ENCODE data around the gene USP40.

Gene USP40

DNA sequence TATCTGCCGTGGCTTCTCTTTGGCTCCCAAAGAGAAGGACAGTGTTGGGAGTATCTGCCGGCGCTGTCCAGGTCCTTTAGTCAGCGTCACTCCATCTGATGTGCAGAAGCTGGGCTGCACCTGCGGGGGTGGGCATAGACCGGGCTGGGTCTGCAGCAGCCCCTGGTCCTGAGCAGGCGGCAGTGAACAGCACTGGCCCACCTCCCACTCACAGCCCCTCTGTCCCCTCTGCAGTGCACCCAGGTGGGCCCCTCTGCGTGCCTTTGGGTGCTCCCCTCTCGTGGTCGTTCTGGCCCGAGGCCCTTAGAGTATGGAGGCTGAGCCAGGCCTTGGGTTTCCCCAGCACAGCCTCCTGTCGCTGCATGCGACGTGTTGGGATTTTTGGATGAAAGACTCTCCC lies 95.7 kb downstream of the USP40 start:
- TF ChIP-seq, protein P1, sequence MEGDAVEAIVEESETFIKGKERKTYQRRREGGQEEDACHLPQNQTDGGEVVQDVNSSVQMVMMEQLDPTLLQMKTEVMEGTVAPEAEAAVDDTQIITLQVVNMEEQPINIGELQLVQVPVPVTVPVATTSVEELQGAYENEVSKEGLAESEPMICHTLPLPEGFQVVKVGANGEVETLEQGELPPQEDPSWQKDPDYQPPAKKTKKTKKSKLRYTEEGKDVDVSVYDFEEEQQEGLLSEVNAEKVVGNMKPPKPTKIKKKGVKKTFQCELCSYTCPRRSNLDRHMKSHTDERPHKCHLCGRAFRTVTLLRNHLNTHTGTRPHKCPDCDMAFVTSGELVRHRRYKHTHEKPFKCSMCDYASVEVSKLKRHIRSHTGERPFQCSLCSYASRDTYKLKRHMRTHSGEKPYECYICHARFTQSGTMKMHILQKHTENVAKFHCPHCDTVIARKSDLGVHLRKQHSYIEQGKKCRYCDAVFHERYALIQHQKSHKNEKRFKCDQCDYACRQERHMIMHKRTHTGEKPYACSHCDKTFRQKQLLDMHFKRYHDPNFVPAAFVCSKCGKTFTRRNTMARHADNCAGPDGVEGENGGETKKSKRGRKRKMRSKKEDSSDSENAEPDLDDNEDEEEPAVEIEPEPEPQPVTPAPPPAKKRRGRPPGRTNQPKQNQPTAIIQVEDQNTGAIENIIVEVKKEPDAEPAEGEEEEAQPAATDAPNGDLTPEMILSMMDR (IDR thresholded peaks at IDR 0.05; ENCODE audit: insufficient read depth, low read depth, low read length, missing control alignments) = no peak
- H3K4me3 ChIP-seq (ENCODE audit: low read length) = no peak overlapping the region
- DNase-seq (ENCODE audit: low read depth) = no peak

DNA sequence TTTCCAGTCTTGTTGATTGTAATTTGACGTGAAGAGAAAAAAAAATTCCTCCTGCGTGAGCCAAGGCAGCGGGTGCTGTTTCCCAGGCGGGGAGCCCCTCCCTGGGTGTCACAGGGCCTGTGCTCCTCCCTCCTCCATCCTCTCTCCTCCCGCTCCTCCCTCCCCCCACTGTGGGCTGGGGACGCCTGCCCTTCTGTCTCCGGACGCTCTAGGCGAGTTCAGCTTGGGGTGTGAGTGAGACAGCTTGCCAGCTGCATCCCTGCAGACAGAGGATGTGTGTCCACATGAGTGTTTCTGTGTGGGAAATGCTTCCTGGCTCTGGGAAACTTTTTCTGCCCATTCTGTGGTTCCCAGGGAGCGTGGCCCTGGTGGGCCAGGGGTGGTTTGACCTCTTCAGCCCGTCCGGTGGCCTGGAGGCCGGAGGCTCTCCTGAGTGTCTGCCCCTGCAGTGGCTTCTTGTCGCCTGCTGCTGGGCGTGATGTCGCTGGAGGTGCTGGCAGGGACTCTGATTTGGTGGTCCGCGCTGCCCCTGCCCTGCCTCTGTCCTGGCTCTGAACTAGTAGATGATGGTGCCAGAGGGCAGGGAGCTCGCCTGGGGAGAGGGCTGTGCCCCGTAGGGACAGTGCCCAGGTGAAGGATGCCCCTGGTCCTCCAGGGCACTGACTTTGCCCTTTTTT lies 96.4 kb downstream of the USP40 start:
- DNase-seq (ENCODE audit: low read depth) = no peak

DNA sequence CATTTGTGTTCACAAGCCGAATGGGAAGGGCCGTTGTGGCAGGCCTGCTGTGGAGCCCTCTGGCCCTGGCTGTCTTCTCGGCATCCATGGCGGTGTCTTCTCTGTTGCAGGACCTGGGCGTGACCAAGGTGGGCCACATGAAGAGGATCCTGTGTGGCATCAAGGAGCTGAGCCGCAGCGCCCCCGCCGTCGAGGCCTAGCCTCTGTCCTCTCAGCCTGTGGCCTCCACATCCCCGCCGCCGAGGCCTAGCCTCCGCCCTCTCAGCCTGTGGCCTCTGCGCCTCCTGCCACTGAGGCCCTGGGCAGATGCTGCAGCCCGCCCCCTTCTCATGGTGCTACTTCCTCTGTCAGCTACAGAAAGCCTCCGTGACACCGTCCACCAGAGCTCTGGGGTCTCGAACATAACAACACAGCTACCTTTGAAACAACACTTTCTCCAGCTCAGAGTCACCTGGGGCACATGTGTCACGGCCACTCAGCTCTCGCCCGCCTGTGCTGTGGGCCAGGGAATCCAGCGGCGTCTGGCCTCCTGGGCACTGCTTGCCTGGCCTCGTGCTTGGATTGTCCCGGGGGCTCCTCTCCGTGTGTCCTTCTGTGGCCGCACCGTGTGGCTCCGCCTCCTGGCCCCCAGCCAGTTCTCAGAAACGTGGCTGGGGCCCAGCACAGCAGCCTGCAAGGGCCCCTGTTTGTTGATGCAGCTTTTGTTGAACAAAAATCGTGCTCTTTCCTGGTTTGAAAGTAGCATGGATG lies 97.1 kb downstream of the USP40 start:
- no peak overlapping the region for H3K4me3 ChIP-seq (ENCODE audit: low read length)
- no peak for DNase-seq (ENCODE audit: low read depth)
- TF ChIP-seq, protein P1 (IDR thresholded peaks at IDR 0.05; ENCODE audit: insufficient read depth, low read depth, low read length, missing control alignments) = no peak

More for the DNA sequence above, 96.4 kb downstream of the USP40 start:
- TF ChIP-seq, protein P1 (IDR thresholded peaks at IDR 0.05; ENCODE audit: insufficient read depth, low read depth, low read length, missing control alignments) = no peak
- H3K4me3 ChIP-seq (ENCODE audit: low read length) = no peak overlapping the region

DNA sequence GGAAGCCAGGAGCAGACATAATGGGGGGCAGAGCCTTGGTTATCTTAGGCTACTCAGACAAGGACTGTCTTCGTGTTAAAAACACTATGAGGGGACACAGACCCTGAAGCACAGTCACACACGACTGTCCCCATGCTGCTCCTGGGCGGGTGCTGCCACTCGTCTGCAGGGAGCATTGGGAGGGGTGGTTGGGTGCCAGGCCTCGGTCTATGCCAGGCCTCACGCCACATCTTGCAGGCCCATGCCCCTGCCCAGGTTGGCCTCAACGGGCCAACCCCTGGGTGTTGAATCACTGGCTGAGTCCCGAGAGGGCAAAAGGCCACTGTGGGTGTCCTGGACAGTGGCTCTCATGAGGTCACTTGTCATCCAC lies 97.9 kb downstream of the USP40 start:
- TF ChIP-seq, protein P1 (IDR thresholded peaks at IDR 0.05; ENCODE audit: insufficient read depth, low read depth, low read length, missing control alignments) = no peak
- no peak overlapping the region for H3K4me3 ChIP-seq (ENCODE audit: low read length)
- DNase-seq (ENCODE audit: low read depth) = no peak

DNA sequence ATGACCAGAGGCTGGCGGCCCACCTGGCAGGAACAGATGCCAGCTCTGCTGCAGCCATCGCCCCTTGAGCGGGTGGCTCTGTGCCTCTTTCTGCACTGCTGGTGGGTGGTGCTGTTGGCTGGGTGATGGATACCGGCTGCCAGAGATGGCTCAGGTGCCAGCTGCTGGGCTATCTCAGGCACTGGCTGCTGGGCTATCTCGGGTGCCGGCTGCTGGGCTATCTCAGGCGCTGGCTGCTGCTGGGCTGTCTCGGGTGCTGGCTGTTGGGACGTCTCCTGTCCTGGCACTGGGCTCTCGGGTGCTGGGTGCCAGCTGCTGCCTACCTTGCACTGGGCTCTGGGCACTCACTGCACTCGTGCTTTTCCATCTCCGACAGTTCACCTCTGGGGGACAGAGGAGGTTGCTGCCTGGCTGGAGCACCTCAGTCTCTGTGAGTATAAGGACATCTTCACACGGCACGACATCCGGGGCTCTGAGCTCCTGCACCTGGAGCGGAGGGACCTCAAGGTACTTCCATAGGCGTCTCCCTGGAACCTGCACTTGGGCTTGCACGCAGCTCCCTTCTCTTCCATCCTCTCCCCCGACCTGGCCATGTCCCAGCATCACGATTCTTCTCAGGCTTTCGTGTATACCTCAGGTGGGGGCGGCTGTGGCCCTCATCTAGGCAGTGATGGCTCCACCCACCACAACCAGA lies 98.4 kb downstream of the USP40 start:
- TF ChIP-seq, protein P1 (IDR thresholded peaks at IDR 0.05; ENCODE audit: insufficient read depth, low read depth, low read length, missing control alignments) = no peak
- no peak overlapping the region for H3K4me3 ChIP-seq (ENCODE audit: low read length)
- no peak for DNase-seq (ENCODE audit: low read depth)

DNA sequence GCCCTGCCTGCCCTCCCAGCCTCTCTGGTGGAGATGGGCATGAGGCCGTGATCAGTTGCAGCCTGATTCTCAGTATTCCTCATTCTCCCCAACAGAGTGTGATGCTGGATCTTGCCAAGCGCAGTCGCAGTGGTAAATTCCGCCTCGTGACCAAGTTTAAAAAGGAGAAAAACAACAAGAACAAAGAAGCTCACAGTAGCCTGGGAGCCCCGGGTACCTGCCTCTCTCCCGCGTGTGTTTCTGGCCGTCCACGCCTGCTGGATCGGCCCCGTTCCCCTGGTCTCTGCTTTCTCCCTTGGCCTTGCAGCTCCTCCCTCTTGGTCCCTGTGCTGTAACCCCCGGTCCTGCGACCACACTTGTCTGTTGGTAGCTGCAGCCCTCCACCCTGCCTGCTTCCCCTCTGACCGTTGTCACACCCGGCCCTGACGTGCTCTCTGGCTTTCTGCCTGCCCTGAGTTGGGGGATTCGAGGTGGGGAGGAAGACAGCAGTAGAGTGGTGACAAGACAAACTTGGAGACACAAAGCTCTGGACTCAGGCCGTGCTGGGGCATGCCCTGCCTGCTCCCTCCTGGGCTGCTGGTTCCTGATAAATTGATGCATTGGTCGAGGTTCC lies 99.5 kb downstream of the USP40 start:
- TF ChIP-seq, protein P1 (IDR thresholded peaks at IDR 0.05; ENCODE audit: insufficient read depth, low read depth, low read length, missing control alignments) = no peak
- no peak overlapping the region for H3K4me3 ChIP-seq (ENCODE audit: low read length)
- DNase-seq (ENCODE audit: low read depth) = no peak

All from epithelial cell of esophagus (primary cell).